CD4-positive, alpha-beta T cell (primary cell): Measurements from ENCODE around the gene NCF2. TPM values are rescaled to one million over a fixed set of nuclear protein-coding genes. Genes with fewer than 3 reads are reported as not detected.

Experiments
- ATAC-seq: fragments of 200-7000 bp; cut with Tn5 transposase; one replicate; pipeline ENCODE4 v1.10.0; 2022; ENCODE audit warnings: mild to moderate bottlenecking; ENCODE audit not compliant: poor library complexity
- CTCF ChIA-PET: fragments of 350-600 bp; sonication (Branson Sonifier 250); formaldehyde crosslinking; loops from one replicate; lab custom pipeline; 2021; ENCODE audit warnings: antibody characterized with exemption, inconsistent platforms; lab: Charles Lee
- POLR2A ChIA-PET: fragments of 350-600 bp; sonication (Branson Sonifier 250); formaldehyde crosslinking; loops from one replicate; lab custom pipeline; 2021; ENCODE audit warnings: antibody characterized with exemption, inconsistent platforms; lab: Charles Lee
- DNase-seq, 14 experiments: peaks; one replicate each; pipeline ENCODE4 v3.0.0-alpha.2; 2013 to 2020; ENCODE audit warnings: mixed read lengths in 2 of 14
- H3K27ac ChIP-seq, 2 donors: one replicate each; pipeline versions ENCODE4 v1.5.1 to v1.7.0; 2013; ENCODE audit warnings: low read length in 2 of 2, low read depth in 1 of 2, mild to moderate bottlenecking in 1 of 2
- H3K27me3 ChIP-seq, 2 experiments: 1 replicate in 1 of 2; 2 replicates in 1 of 2; pipeline versions ENCODE4 v1.6.1 to v1.7.0; 2013; ENCODE audit warnings: low read length in 2 of 2, control low read depth in 1 of 2, mild to moderate bottlenecking in 1 of 2, moderate library complexity in 1 of 2; ENCODE audit not compliant: insufficient read depth in 2 of 2, control insufficient read depth in 1 of 2
- H3K36me3 ChIP-seq: one replicate; pipeline ENCODE4 v1.6.1; 2013; ENCODE audit warnings: low read length, control low read depth; ENCODE audit not compliant: insufficient read depth
- H3K4me1 ChIP-seq: one replicate; pipeline ENCODE4 v1.6.1; 2013; ENCODE audit warnings: low read length, control low read depth; ENCODE audit not compliant: insufficient read depth
- H3K4me3 ChIP-seq: one replicate; pipeline ENCODE4 v1.5.1; 2013; ENCODE audit warnings: mild to moderate bottlenecking, low read length, moderate library complexity
- H3K9me3 ChIP-seq, 2 experiments: 1 replicate in 1 of 2; 2 replicates in 1 of 2; pipeline versions ENCODE4 v1.6.1 to v1.7.0; 2013; ENCODE audit warnings: low read length in 2 of 2, mild to moderate bottlenecking in 2 of 2, control low read depth in 1 of 2, moderate library complexity in 1 of 2; ENCODE audit not compliant: control insufficient read depth in 1 of 2, insufficient read depth in 1 of 2
- H3K27ac Mint-ChIP-seq: one replicate; pipeline ENCODE4 v1.8.0; 2020; ENCODE audit warnings: mixed read lengths
- H3K27me3 Mint-ChIP-seq: one replicate; pipeline ENCODE4 v1.8.0; 2021; ENCODE audit warnings: mixed read lengths
- H3K36me3 Mint-ChIP-seq: one replicate; pipeline ENCODE4 v1.8.0; 2021; ENCODE audit warnings: low read depth, mixed read lengths
- H3K4me1 Mint-ChIP-seq: one replicate; pipeline ENCODE4 v1.8.0; 2021; ENCODE audit warnings: low read depth, mixed read lengths
- H3K4me3 Mint-ChIP-seq: one replicate; pipeline ENCODE4 v1.8.0; 2020; ENCODE audit warnings: mild to moderate bottlenecking, mixed read lengths
- H3K9me3 Mint-ChIP-seq: one replicate; pipeline ENCODE4 v1.8.0; 2020; ENCODE audit warnings: mixed read lengths
- intact Hi-C, 2 experiments: fragments of 100-400 bp; cut with DNase I in 1 of 2; cut with micrococcal nuclease in 1 of 2; formaldehyde crosslinking; loops; one replicate each; pipeline versions ENCODE4 v1.15.1 to v1.9.0; 2023 to 2025; cut with DNase I, micrococcal nuclease
- total RNA-seq, 174 experiments: library from RNA in 2 of 174; stranded (reverse) in 2 of 174; gene quantifications; one replicate each; pipeline ENCODE4 v1.2.3 and lab custom pipeline; 2021 to 2026
- TF ChIP-seq, protein P1 (sequence below): fragments of 200-600 bp; IDR thresholded peaks from one replicate; pipeline ENCODE4 v1.8.0; 2022; ENCODE audit warnings: antibody characterized with exemption, mild to moderate bottlenecking

NCF2 gene
- total RNA-seq, 2 experiments from 2014 or later = 2.9 to 3.1 TPM

DNA sequence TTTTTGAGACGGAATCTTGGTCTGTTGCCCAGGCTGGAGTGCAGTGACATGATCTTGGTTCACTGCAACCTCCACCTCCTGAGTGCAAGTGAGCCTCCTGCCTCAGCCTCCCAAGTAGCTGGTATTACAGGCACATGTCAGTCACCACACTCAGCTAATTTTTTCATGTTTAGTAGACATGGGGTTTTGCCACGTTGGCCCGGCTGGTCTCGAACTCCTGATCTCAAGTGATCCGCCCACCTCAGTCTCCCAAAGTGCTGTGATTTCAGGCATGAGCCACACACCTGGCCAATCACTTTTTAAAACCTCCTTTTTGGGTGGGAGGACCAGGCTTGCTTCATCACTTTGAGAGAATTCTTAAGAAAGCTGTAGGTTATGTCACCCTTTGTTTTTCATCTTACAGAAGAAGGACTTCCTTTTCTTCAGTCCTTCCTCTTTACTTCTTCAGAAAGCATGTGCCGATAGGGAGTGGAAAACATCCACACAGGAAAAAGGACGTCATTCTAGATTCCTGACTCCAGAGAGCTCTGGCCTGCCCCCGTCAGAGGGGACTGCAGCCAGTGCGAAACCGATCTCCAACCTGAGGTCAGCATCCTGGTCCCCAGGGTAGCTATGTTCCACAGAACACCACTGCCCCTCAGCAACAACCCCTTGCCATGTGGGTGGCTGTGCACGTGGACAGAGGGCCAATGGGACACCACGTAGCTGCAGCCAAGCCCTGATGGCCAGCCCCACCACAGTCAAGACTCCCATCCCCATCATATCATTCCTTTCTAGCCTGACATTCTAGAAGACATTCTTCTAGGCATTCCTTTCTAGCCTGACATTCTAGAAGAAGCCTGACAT, 21.9 kb downstream of the NCF2 start:
- intact Hi-C loops = no loop called here
- H3K4me3 ChIP-seq = no peak overlapping the region
- H3K36me3 Mint-ChIP-seq = no peaks in the 10 kb centered on the region
- TF ChIP-seq, protein P1, sequence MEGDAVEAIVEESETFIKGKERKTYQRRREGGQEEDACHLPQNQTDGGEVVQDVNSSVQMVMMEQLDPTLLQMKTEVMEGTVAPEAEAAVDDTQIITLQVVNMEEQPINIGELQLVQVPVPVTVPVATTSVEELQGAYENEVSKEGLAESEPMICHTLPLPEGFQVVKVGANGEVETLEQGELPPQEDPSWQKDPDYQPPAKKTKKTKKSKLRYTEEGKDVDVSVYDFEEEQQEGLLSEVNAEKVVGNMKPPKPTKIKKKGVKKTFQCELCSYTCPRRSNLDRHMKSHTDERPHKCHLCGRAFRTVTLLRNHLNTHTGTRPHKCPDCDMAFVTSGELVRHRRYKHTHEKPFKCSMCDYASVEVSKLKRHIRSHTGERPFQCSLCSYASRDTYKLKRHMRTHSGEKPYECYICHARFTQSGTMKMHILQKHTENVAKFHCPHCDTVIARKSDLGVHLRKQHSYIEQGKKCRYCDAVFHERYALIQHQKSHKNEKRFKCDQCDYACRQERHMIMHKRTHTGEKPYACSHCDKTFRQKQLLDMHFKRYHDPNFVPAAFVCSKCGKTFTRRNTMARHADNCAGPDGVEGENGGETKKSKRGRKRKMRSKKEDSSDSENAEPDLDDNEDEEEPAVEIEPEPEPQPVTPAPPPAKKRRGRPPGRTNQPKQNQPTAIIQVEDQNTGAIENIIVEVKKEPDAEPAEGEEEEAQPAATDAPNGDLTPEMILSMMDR = no peak
- peaks cover 4% of the 10 kb centered on the region for H3K4me1 ChIP-seq
- ATAC-seq (no peak), DNase-seq (peak in 1 of 14 experiments; percentile 8)
- no peak overlapping the region for H3K27ac Mint-ChIP-seq
- ChIA-PET POLR2A (no interaction called here), CTCF (no interaction called here)
- H3K4me3 Mint-ChIP-seq = no peak overlapping the region
- H3K9me3 ChIP-seq = no peaks in the 10 kb centered on the region
- no peaks in the 10 kb centered on the region for H3K27me3 ChIP-seq
- no peaks in the 10 kb centered on the region for H3K36me3 ChIP-seq
- H3K27me3 Mint-ChIP-seq = no peaks in the 10 kb centered on the region
- no peaks in the 10 kb centered on the region for H3K4me1 Mint-ChIP-seq
- no peak overlapping the region for H3K27ac ChIP-seq
- H3K9me3 Mint-ChIP-seq = no peaks in the 10 kb centered on the region

DNA sequence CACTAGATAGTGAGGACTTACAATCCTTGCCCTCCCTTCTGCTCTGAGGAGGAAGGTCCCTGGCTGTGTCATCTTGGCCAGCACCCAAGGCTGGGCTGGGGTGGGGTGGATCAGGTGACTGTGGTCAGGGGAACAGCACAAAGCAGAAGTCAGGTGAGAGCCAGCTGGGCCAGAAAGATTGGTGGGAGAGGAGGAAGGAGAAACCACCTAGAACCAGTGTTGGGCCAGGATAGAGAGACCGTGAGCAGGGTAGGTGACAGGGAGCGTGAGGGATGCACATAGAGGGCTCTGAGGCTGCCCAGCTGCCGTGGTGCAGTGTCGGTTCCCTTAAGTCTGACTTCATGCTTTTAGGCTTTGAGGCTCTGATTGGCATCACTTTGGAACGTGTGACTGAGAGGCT, 22.7 kb downstream of the NCF2 start:
- TF ChIP-seq, protein P1 = no peak
- H3K4me3 ChIP-seq = no peak overlapping the region
- H3K27ac ChIP-seq = no peak overlapping the region
- no peak for ATAC-seq
- no peaks in the 10 kb centered on the region for H3K36me3 Mint-ChIP-seq
- no peak overlapping the region for H3K27ac Mint-ChIP-seq
- no peaks in the 10 kb centered on the region for H3K9me3 ChIP-seq
- H3K27me3 Mint-ChIP-seq = no peaks in the 10 kb centered on the region
- H3K36me3 ChIP-seq = no peaks in the 10 kb centered on the region
- CTCF ChIA-PET = no interaction called here
- H3K27me3 ChIP-seq = no peaks in the 10 kb centered on the region
- POLR2A ChIA-PET = no interaction called here
- intact Hi-C loops = no loop called here
- H3K4me1 ChIP-seq = peaks cover 4% of the 10 kb centered on the region
- no peaks in the 10 kb centered on the region for H3K4me1 Mint-ChIP-seq
- H3K9me3 Mint-ChIP-seq = no peaks in the 10 kb centered on the region
- DNase-seq = peak in 4 of 14 experiments; percentile 14 to 48 (median 36)
- no peak overlapping the region for H3K4me3 Mint-ChIP-seq

DNA sequence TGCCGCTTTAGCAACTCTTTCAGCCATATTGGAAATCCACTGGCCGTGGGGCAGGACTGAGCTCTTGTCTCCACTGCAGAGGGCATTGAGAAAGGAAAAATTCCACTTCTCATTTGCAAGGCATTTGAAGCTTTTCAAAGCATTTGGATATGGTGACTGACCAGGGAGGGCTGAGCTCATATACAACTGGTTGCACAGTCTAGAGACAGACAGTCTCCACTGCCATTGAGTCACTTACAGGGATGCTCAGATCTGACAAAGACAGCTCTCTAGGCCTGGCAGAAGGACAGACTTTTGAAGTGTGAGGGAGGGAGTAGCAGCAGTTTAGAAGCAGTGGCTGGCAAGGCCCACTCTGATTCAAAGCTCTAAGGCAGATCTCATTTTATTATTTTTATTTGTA, 24.2 kb downstream of the NCF2 start:
- Mint-ChIP-seq H3K4me1 (no peaks in the 10 kb centered on the region), H3K27ac (no peak overlapping the region), H3K36me3 (peaks cover under 1% of the 10 kb centered on the region), H3K27me3 (no peaks in the 10 kb centered on the region), H3K4me3 (no peak overlapping the region), H3K9me3 (no peaks in the 10 kb centered on the region)
- no peak for ATAC-seq
- no peak for DNase-seq
- Histone ChIP-seq H3K4me1 (peaks cover 4% of the 10 kb centered on the region), H3K9me3 (no peaks in the 10 kb centered on the region), H3K4me3 (no peak overlapping the region), H3K36me3 (no peaks in the 10 kb centered on the region), H3K27me3 (no peaks in the 10 kb centered on the region), H3K27ac (no peak overlapping the region)
- CTCF ChIA-PET = no interaction called here
- intact Hi-C loops = no loop called here
- POLR2A ChIA-PET = interaction anchor here (1.3 kb wide), 1 partner anchor 14 kb away, joined by 3 read pairs; no protein-coding TSS in a partner anchor
- TF ChIP-seq, protein P1 = no peak
